ENCODE results near the gene ZFAND3.

GRCh38 chr6:37981626-37982025, 162.1 kb downstream of the ZFAND3 start:
- no peak for TF ChIP-seq CTCF (IDR thresholded peaks at IDR 0.05; ENCODE audit: low read length)
- TF ChIP-seq EZH2 (optimal IDR thresholded peaks at IDR 0.05; ENCODE audit: low read depth, low read length): no peak
- no peak for TF ChIP-seq EZH2phosphoT487 (IDR thresholded peaks at IDR 0.05; ENCODE audit: low read length)
